Measurements from ENCODE around the gene HSD17B11. TPM values are rescaled to one million over a fixed set of nuclear protein-coding genes. Genes with fewer than 3 reads are reported as not detected.
"Not testable (repeated sequence)": the region's sequence is repeated elsewhere in the genome, so short reads cannot be mapped to it uniquely, and the experiment has no call there.

Gene HSD17B11
- total RNA-seq, 4 donors from 2014 or later = 15.3 to 34.9 (median 19.2) TPM

GRCh38 chr4:87427518-87427868 lies 36.5 kb upstream of the HSD17B11 start:
- DNase-seq (no peak), ATAC-seq (no peak)
- no peak overlapping the region for H3K4me3 ChIP-seq
- intact Hi-C loops (cut with DNase I; ENCODE audit: low total_unique reads) (no loop called here), in situ Hi-C loops (cut with MboI; ENCODE audit: low sequenced_read_pairs in 4 of 4) (no loop called here)
- no peaks in the 10 kb centered on the region for H3K36me3 ChIP-seq
- TF ChIP-seq POLR2A (IDR thresholded peaks at IDR 0.05) (no peak), CTCF (IDR thresholded peaks at IDR 0.05 in 4 of 5, conservative IDR thresholded peaks at IDR 0.05 in 1 of 5) (no peak)
- H3K9me3 ChIP-seq = no peaks in the 10 kb centered on the region
- H3K27me3 ChIP-seq = no peaks in the 10 kb centered on the region
- H3K27ac ChIP-seq = no peak overlapping the region
- peaks cover 14 to 18% of the 10 kb centered on the region in 2 donors for H3K4me1 ChIP-seq

GRCh38 chr4:87426865-87427517 lies 36.0 kb upstream of the HSD17B11 start:
- intact Hi-C loops (cut with DNase I; ENCODE audit: low total_unique reads) (no loop called here), in situ Hi-C loops (cut with MboI; ENCODE audit: low sequenced_read_pairs in 4 of 4) (no loop called here)
- Histone ChIP-seq H3K27me3 (no peaks in the 10 kb centered on the region), H3K36me3 (no peaks in the 10 kb centered on the region), H3K4me1 (peaks cover 14 to 18% of the 10 kb centered on the region in 2 donors), H3K9me3 (no peaks in the 10 kb centered on the region), H3K4me3 (no peak overlapping the region), H3K27ac (no peak overlapping the region)
- DNase-seq = no peak
- TF ChIP-seq CTCF (IDR thresholded peaks at IDR 0.05 in 4 of 5, conservative IDR thresholded peaks at IDR 0.05 in 1 of 5) = no peak
- no peak for TF ChIP-seq POLR2A (IDR thresholded peaks at IDR 0.05)
- no peak for ATAC-seq

GRCh38 chr4:87425711-87426110 lies 34.7 kb upstream of the HSD17B11 start:
- Histone ChIP-seq H3K9me3 (no peaks in the 10 kb centered on the region), H3K4me1 (peaks cover 23 to 24% of the 10 kb centered on the region in 2 donors), H3K27me3 (no peaks in the 10 kb centered on the region), H3K36me3 (no peaks in the 10 kb centered on the region), H3K4me3 (no peak overlapping the region), H3K27ac (no peak overlapping the region)
- TF ChIP-seq CTCF (IDR thresholded peaks at IDR 0.05 in 4 of 5, conservative IDR thresholded peaks at IDR 0.05 in 1 of 5) = no peak
- no peak for TF ChIP-seq POLR2A (IDR thresholded peaks at IDR 0.05)
- DNase-seq = no peak
- intact Hi-C loops (cut with DNase I; ENCODE audit: low total_unique reads) = no loop called here
- in situ Hi-C loops (cut with MboI; ENCODE audit: low sequenced_read_pairs in 4 of 4) = no loop called here
- ATAC-seq = no peak

- intact Hi-C loops (cut with DNase I; ENCODE audit: low total_unique reads) = loop anchor here (5.0 kb wide), 2 partner anchors 47 to 1688 kb away; partner anchors contain the start of gene TIGD2
- peak overlapping the region; percentile 60 to 93 (median 66) for H3K4me3 ChIP-seq
Measured at GRCh38 chr4:87424099-87424543, 33.1 kb upstream of the HSD17B11 start.

GRCh38 chr4:87423317-87424098 lies 32.5 kb upstream of the HSD17B11 start:
- H3K27ac ChIP-seq = peak overlapping the region; percentile 88 to 94 (median 92)
- in situ Hi-C loops (cut with MboI; ENCODE audit: low sequenced_read_pairs in 4 of 4) = no loop called here
- H3K4me3 ChIP-seq = peak overlapping the region; percentile 60 to 93 (median 66)
- H3K27me3 ChIP-seq = no peaks in the 10 kb centered on the region
- no peak for ATAC-seq
- no peak for DNase-seq
- H3K9me3 ChIP-seq = no peaks in the 10 kb centered on the region
- peaks cover 15 to 23% of the 10 kb centered on the region in 2 donors for H3K4me1 ChIP-seq
- intact Hi-C loops (cut with DNase I; ENCODE audit: low total_unique reads) = loop anchor here (5.0 kb wide), 2 partner anchors 46 to 1689 kb away; partner anchors contain the start of gene TIGD2
- no peaks in the 10 kb centered on the region for H3K36me3 ChIP-seq
- no peak for TF ChIP-seq CTCF (IDR thresholded peaks at IDR 0.05 in 4 of 5, conservative IDR thresholded peaks at IDR 0.05 in 1 of 5)
- TF ChIP-seq POLR2A (IDR thresholded peaks at IDR 0.05) = no peak

More at GRCh38 chr4:87424099-87424543, 33.1 kb upstream of the HSD17B11 start:
- DNase-seq; H3K36me3 ChIP-seq; H3K9me3 ChIP-seq; H3K27me3 ChIP-seq; in situ Hi-C loops (cut with MboI; ENCODE audit: low sequenced_read_pairs in 4 of 4); ATAC-seq: not testable (repeated sequence)
- Histone ChIP-seq H3K4me1 (peaks cover 15 to 23% of the 10 kb centered on the region in 2 donors), H3K27ac (peak overlapping the region; percentile 88 to 94 (median 92))

All from gastrocnemius medialis (tissue), 4 donors.